Vagina (tissue), 2 donors: Measurements from ENCODE around the gene SPEM1. TPM values are rescaled to one million over a fixed set of nuclear protein-coding genes. Genes with fewer than 3 reads are reported as not detected.

Experiments
- DNase-seq, 2 donors: peaks; one replicate each; pipeline ENCODE4 v3.0.0-alpha.2; 2017; ENCODE audit errors: extremely low spot score in 2 of 2
- H3K27ac ChIP-seq: fragments of 200-600 bp; sonication (generic); one replicate; pipeline ENCODE4 v1.5.1; 2019
- H3K27me3 ChIP-seq: fragments of 200-600 bp; sonication (generic); one replicate; pipeline ENCODE4 v1.5.1; 2019
- H3K36me3 ChIP-seq, 2 donors: fragments of 200-600 bp; sonication (generic); one replicate each; pipeline ENCODE4 v1.5.1; 2017 to 2019
- H3K4me1 ChIP-seq: fragments of 200-600 bp; sonication (generic); one replicate; pipeline ENCODE4 v1.5.1; 2019
- H3K4me3 ChIP-seq, 2 donors: fragments of 200-600 bp; sonication (generic); 1 replicate in 1 of 2; 2 replicates in 1 of 2; pipeline ENCODE4 v1.5.1; 2016 to 2019
- H3K9me3 ChIP-seq: fragments of 200-600 bp; sonication (generic); one replicate; pipeline ENCODE4 v1.5.1; 2019
- CTCF ChIP-seq, 3 experiments: fragments of 450-650 bp in 2 of 3; fragments of 200-600 bp in 1 of 3; sonication (generic) in 1 of 3; IDR thresholded peaks; one replicate each; pipeline ENCODE4 v1.5.1; 2017 to 2019; ENCODE audit warnings: antibody characterized with exemption in 3 of 3, mild to moderate bottlenecking in 2 of 3, moderate library complexity in 2 of 3
- POLR2A ChIP-seq, 2 donors: fragments of 450-650 bp; IDR thresholded peaks; one replicate each; pipeline ENCODE4 v1.6.1; 2017; ENCODE audit warnings: antibody characterized with exemption in 2 of 2, mild to moderate bottlenecking in 2 of 2, moderate library complexity in 2 of 2
- POLR2AphosphoS5 ChIP-seq, 2 donors: sonication (generic); formaldehyde crosslinking; IDR thresholded peaks; one replicate each; pipeline ENCODE4 v1.9.0; 2017; ENCODE audit warnings: antibody characterized with exemption in 2 of 2, mild to moderate bottlenecking in 2 of 2, low read depth in 1 of 2; ENCODE audit not compliant: insufficient read depth in 1 of 2
- intact Hi-C: fragments of 100-400 bp; cut with DNase I; formaldehyde crosslinking; loops from one replicate; pipeline ENCODE4 v1.15.1; 2023
- total RNA-seq: library from RNA; depleted of rRNA; stranded (reverse); fragments of >200 nt; gene quantifications from one replicate; pipeline ENCODE4 v1.2.3, GENCODE V29; 2016

SPEM1 gene
- total RNA-seq, 1 donor from 2014 or later, result not detected

DNA sequence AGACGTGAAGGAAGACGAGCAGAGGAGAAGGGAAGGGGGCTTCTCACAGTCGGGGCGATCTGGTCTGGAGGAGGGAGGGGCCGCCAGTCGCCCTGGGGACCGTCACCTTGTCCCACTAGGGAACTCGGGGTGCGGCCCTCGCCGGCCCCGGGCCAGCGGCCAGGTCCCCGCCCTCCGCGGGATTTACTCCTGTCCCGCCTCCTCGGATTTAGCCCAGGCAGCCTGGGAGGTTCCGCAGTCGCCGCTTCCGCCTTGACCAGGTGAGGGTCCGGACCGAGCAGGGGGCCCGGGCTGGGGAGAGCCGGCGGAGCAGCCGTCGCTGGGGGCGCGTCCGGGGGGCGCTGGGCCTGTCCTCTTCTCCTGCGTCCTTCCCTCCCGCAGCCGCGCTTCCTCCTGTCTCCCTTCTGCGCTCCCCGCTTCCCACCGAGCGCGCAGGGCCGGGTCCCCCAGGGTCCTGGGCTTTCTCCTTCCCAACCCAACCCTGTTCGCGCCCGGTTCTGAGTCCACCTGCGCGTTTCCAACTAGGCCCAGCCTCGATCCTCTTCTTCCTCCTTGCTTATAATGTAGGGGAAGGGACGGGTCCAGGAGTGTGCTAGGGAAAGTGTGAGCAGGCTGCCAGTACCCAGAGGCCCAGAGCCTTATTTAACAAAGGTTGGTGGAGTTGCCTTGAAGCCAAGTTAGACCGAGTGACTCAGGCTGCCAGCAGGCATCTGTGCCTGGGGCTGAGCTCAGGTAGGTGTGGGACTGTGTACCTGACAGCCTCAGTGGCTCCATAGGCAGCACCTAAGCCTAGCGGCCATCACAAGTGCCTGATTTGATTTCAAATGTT is 39.1 kb upstream of the SPEM1 start, which contains the start of gene TNK1:
Gene TNK1, plus strand, starts transcription at position 235 of the 829 bp plus-strand sequence. CDS start 1,838 bp downstream, outside the sequence.
- TF ChIP-seq POLR2A (IDR thresholded peaks at IDR 0.05), result peak in 1 of 2 donors; percentile 61
- TF ChIP-seq CTCF (IDR thresholded peaks at IDR 0.05), result no peak
- peak in 1 of 2 donors; percentile 84 for TF ChIP-seq POLR2AphosphoS5 (IDR thresholded peaks at IDR 0.05; ENCODE audit: insufficient read depth in 1 of 2, low read depth in 1 of 2)
- Histone ChIP-seq H3K4me3 (peak within 1 kb of the TSS; percentile 57 to 61), H3K4me1 (peaks cover 39% of the 10 kb centered on the region), H3K9me3 (no peaks in the 10 kb centered on the region), H3K27me3 (no peaks in the 10 kb centered on the region), H3K36me3 (no peaks in the 10 kb centered on the region), H3K27ac (peak within 1 kb of the TSS; percentile 59)
- DNase-seq, result no peak
- intact Hi-C loops, result no loop called here

DNA sequence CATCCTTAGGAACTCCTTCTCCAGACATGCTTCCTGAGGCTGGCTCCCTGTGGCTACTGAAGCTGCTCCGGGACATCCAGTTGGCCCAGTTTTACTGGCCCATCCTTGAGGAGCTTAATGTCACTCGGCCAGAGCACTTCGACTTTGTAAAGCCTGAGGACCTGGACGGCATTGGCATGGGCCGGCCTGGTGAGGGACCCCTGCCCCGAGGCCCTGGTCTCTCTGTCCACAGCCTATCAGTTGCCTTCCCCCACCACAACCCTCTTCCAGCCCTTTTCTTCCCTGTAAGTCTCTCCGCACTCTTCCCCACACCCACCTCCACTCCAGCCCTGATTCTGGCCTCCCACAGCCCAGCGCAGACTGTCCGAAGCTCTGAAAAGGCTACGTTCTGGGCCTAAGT is 37.2 kb upstream of the SPEM1 start:
- no peak overlapping the region for H3K27ac ChIP-seq
- DNase-seq, result no peak
- no peaks in the 10 kb centered on the region for H3K9me3 ChIP-seq
- intact Hi-C loops, result no loop called here
- no peaks in the 10 kb centered on the region for H3K27me3 ChIP-seq
- TF ChIP-seq POLR2AphosphoS5 (IDR thresholded peaks at IDR 0.05; ENCODE audit: insufficient read depth in 1 of 2, low read depth in 1 of 2) (no peak), CTCF (IDR thresholded peaks at IDR 0.05) (no peak)
- no peak overlapping the region for H3K4me3 ChIP-seq
- peaks cover 39% of the 10 kb centered on the region for H3K4me1 ChIP-seq
- no peaks in the 10 kb centered on the region for H3K36me3 ChIP-seq

DNA sequence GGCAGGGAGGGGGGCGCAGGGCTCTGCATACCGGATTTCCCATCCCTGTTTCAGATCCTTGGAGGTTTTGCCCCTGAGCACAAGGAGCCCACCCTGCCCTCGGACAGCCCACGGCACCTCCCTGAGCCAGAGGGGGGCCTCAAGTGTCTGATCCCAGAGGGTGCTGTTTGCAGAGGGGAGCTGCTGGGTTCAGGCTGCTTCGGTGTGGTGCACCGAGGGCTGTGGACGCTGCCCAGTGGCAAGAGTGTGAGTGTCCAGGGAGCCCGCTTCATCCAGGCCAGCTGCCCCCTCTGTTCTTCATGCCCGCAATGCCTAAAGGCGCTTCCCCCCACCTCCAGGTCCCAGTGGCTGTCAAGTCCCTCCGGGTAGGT is 36.8 kb upstream of the SPEM1 start:
- no peak for DNase-seq
- Histone ChIP-seq H3K36me3 (no peaks in the 10 kb centered on the region), H3K27me3 (no peaks in the 10 kb centered on the region), H3K27ac (peak overlapping the region; percentile 67), H3K9me3 (no peaks in the 10 kb centered on the region), H3K4me1 (peaks cover 39% of the 10 kb centered on the region), H3K4me3 (peak overlapping the region; percentile 44 to 53)
- TF ChIP-seq POLR2AphosphoS5 (IDR thresholded peaks at IDR 0.05; ENCODE audit: insufficient read depth in 1 of 2, low read depth in 1 of 2) (no peak), POLR2A (IDR thresholded peaks at IDR 0.05) (no peak), CTCF (IDR thresholded peaks at IDR 0.05) (no peak)
- intact Hi-C loops, result no loop called here

- no peak for TF ChIP-seq POLR2A (IDR thresholded peaks at IDR 0.05)
- peak in 1 of 2 donors; percentile 51 for TF ChIP-seq POLR2AphosphoS5 (IDR thresholded peaks at IDR 0.05; ENCODE audit: insufficient read depth in 1 of 2, low read depth in 1 of 2)
- Histone ChIP-seq H3K4me1 (peaks cover 39% of the 10 kb centered on the region), H3K9me3 (no peaks in the 10 kb centered on the region), H3K4me3 (peak overlapping the region; percentile 44 to 53), H3K36me3 (peaks cover 0 to 3% of the 10 kb centered on the region in 2 donors), H3K27me3 (no peaks in the 10 kb centered on the region), H3K27ac (peak overlapping the region; percentile 67)
- peak in 1 of 2 donors; percentile 93 for DNase-seq
- intact Hi-C loops, result no loop called here
Measured at GRCh38 chr17:7383742-7384488, 36.2 kb upstream of the SPEM1 start.

DNA sequence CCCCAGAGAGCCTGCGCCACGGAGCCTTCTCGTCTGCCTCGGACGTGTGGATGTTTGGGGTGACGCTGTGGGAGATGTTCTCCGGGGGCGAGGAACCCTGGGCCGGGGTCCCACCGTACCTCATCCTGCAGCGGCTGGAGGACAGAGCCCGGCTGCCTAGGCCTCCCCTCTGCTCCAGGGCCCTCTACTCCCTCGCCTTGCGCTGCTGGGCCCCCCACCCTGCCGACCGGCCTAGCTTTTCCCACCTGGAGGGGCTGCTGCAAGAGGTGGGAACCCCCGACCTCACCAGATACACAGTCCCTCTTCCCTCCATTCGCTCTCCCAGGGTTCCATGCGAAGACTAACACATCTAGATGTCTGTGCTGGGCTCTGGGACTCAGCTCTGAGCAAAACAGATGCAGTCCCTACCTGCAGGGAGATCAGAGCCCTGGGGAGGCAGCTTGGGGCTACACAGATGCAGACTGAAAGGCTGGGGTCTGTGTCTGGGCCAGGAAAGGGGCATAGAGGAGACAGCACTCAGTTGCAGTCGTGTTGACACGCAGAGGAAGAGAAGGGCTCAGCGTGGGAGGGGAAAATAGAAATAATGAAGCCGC is 35.5 kb upstream of the SPEM1 start:
- TF ChIP-seq POLR2AphosphoS5 (IDR thresholded peaks at IDR 0.05; ENCODE audit: insufficient read depth in 1 of 2, low read depth in 1 of 2) (no peak), CTCF (IDR thresholded peaks at IDR 0.05) (no peak), POLR2A (IDR thresholded peaks at IDR 0.05) (no peak)
- Histone ChIP-seq H3K27me3 (no peaks in the 10 kb centered on the region), H3K4me3 (peak overlapping the region; percentile 44 to 53), H3K4me1 (peaks cover 39% of the 10 kb centered on the region), H3K27ac (peak overlapping the region; percentile 67), H3K9me3 (no peaks in the 10 kb centered on the region), H3K36me3 (peaks cover 0 to 9% of the 10 kb centered on the region in 2 donors)
- peak in 1 of 2 donors; percentile 90 for DNase-seq
- intact Hi-C loops, result no loop called here
